H1 (cell line): ENCODE data around the gene NUB1. TPM values are rescaled to one million over a fixed set of nuclear protein-coding genes. Genes with fewer than 3 reads are reported as not detected.
A peak's percentile ranks its signal among the peaks of the same experiment; 100 is the strongest.
"Not testable (repeated sequence)": the region's sequence is repeated elsewhere in the genome, so short reads cannot be mapped to it uniquely, and the experiment has no call there.

ENCODE experiments used
- CTCF ChIA-PET: fragments of 300-600 bp; sonication (Branson Sonifier 250); formaldehyde crosslinking; loops from one replicate; lab custom pipeline; 2021; ENCODE audit not compliant: partially characterized antibody; lab: Charles Lee
- POLR2A ChIA-PET: fragments of 300-600 bp; sonication (Branson Sonifier 250); formaldehyde crosslinking; loops from one replicate; lab custom pipeline; 2021; ENCODE audit warnings: inconsistent platforms; ENCODE audit not compliant: partially characterized antibody; lab: Charles Lee
- DNase-seq, 2 experiments: peaks; one replicate each; pipeline versions ENCODE4 v3.0.0 to v3.0.0-alpha.2; 2010 to 2022; ENCODE audit warnings: low spot score in 2 of 2, low read depth in 1 of 2, mixed read lengths in 1 of 2
- FAIRE-seq: peaks from 2 replicates; lab custom pipeline; 2011; peaks lifted over from hg19 to GRCh38; lab: Jason Lieb, UNC
- H2AFZ ChIP-seq: 2 replicates; pipeline ENCODE4 v1.8.1; 2012; ENCODE audit warnings: low read length, inconsistent platforms
- H2AK5ac ChIP-seq: 2 replicates; pipeline ENCODE4 v1.6.1; 2013; ENCODE audit warnings: low read depth, low read length
- H2BK120ac ChIP-seq: replicated peaks from 2 replicates; pipeline ENCODE3; 2013; ENCODE audit warnings: low read depth, low read length, inconsistent platforms
- H2BK12ac ChIP-seq: 2 replicates; pipeline ENCODE4 v1.6.1; 2013; ENCODE audit warnings: low read depth, low read length
- H2BK15ac ChIP-seq: 2 replicates; pipeline ENCODE4 v1.6.1; 2013; ENCODE audit warnings: low read length
- H2BK20ac ChIP-seq: 2 replicates; pipeline ENCODE4 v1.6.1; 2013; ENCODE audit warnings: low read length
- H2BK5ac ChIP-seq: 2 replicates; pipeline ENCODE4 v1.6.1; 2013; ENCODE audit warnings: low read depth, low read length
- H3K14ac ChIP-seq: 2 replicates; pipeline ENCODE4 v1.6.1; 2013; ENCODE audit warnings: inconsistent platforms; ENCODE audit not compliant: insufficient read length
- H3K18ac ChIP-seq: 2 replicates; pipeline ENCODE4 v1.6.1; 2013; ENCODE audit warnings: low read length; ENCODE audit errors: extremely low read depth
- H3K23ac ChIP-seq: 2 replicates; pipeline ENCODE4 v1.6.1; 2013; ENCODE audit warnings: inconsistent platforms; ENCODE audit not compliant: insufficient read length
- H3K23me2 ChIP-seq: 2 replicates; pipeline ENCODE4 v1.6.1; 2013; ENCODE audit warnings: low read depth, low read length
- H3K27ac ChIP-seq: 2 replicates; pipeline ENCODE4 v1.6.1; 2011; ENCODE audit warnings: low read depth, low read length, inconsistent platforms
- H3K27me3 ChIP-seq, 4 experiments: replicated peaks in 1 of 4; 1 replicate in 1 of 4; 2 replicates in 3 of 4; pipeline versions ENCODE4 v1.6.1 to v1.8.1; 2011 to 2013; ENCODE audit warnings: low read length in 3 of 4, mild to moderate bottlenecking in 3 of 4, inconsistent platforms in 2 of 4, mixed read lengths in 2 of 4, moderate library complexity in 1 of 4; ENCODE audit not compliant: control insufficient read depth in 3 of 4, insufficient read depth in 3 of 4; ENCODE audit errors: extremely low read depth in 1 of 4
- H3K36me3 ChIP-seq, 4 experiments: 2 replicates each; pipeline versions ENCODE4 v1.6.1 to v1.8.1; 2011 to 2013; ENCODE audit warnings: mild to moderate bottlenecking in 4 of 4, low read length in 3 of 4, moderate library complexity in 2 of 4, control low read depth in 1 of 4, inconsistent platforms in 1 of 4; ENCODE audit not compliant: insufficient read depth in 4 of 4, control insufficient read depth in 2 of 4
- H3K4ac ChIP-seq: replicated peaks from 2 replicates; pipeline ENCODE3; 2013; ENCODE audit warnings: low read length, low read depth, mixed read lengths, inconsistent platforms; ENCODE audit not compliant: insufficient read length
- H3K4me1 ChIP-seq, 4 experiments: replicated peaks in 1 of 4; 1 replicate in 1 of 4; 2 replicates in 3 of 4; pipeline versions ENCODE4 v1.6.1 to v1.8.1; 2011 to 2013; ENCODE audit warnings: low read length in 3 of 4, inconsistent platforms in 2 of 4, mixed read lengths in 1 of 4; ENCODE audit not compliant: insufficient read depth in 4 of 4, control insufficient read depth in 3 of 4
- H3K4me2 ChIP-seq, 2 experiments: 2 replicates each; pipeline versions ENCODE4 v1.6.1 to v1.8.1; 2011 to 2013; ENCODE audit warnings: low read depth in 2 of 2, low read length in 2 of 2, control low read depth in 1 of 2, inconsistent platforms in 1 of 2, mild to moderate bottlenecking in 1 of 2; ENCODE audit not compliant: insufficient read depth in 1 of 2
- H3K4me3 ChIP-seq, 4 experiments: fragments of 200-600, 300-600 bp in 1 of 4; sonication (generic), shearing (Covaris generic), sonication (Bioruptor Twin) in 1 of 4; 2 replicates each; pipeline versions ENCODE4 v1.5.1 to v1.8.1; 2011 to 2016; ENCODE audit warnings: low read length in 4 of 4, low read depth in 3 of 4, control low read depth in 2 of 4, inconsistent platforms in 2 of 4, mild to moderate bottlenecking in 2 of 4, mixed read lengths in 1 of 4, moderate library complexity in 1 of 4; ENCODE audit not compliant: insufficient read depth in 2 of 4; ENCODE audit errors: extremely low read depth in 1 of 4
- H3K56ac ChIP-seq: replicated peaks from 2 replicates; pipeline ENCODE3; 2013; ENCODE audit warnings: low read depth, mild to moderate bottlenecking, mixed read lengths, low read length, inconsistent platforms; ENCODE audit not compliant: insufficient read length
- H3K79me1 ChIP-seq: 2 replicates; pipeline ENCODE4 v1.6.1; 2013; ENCODE audit warnings: low read depth, low read length, control low read depth
- H3K79me2 ChIP-seq, 2 experiments: 2 replicates each; pipeline versions ENCODE4 v1.6.1 to v1.8.1; 2012 to 2013; ENCODE audit warnings: low read length in 2 of 2, mild to moderate bottlenecking in 2 of 2, inconsistent platforms in 1 of 2; ENCODE audit not compliant: insufficient read depth in 2 of 2, control insufficient read depth in 1 of 2
- H3K9ac ChIP-seq, 4 experiments: replicated peaks in 1 of 4; 1 replicate in 1 of 4; 2 replicates in 3 of 4; pipeline versions ENCODE4 v1.6.1 to v1.8.1; 2011 to 2013; ENCODE audit warnings: low read depth in 3 of 4, low read length in 3 of 4, control low read depth in 2 of 4, mild to moderate bottlenecking in 2 of 4, moderate library complexity in 2 of 4, inconsistent platforms in 1 of 4; ENCODE audit errors: extremely low read depth in 1 of 4
- H3K9me3 ChIP-seq, 2 experiments: 2 replicates each; pipeline versions ENCODE4 v1.6.1 to v1.8.1; 2012 to 2013; ENCODE audit warnings: mild to moderate bottlenecking in 2 of 2, moderate library complexity in 2 of 2, control low read depth in 1 of 2, inconsistent platforms in 1 of 2, low read depth in 1 of 2, low read length in 1 of 2, mixed read lengths in 1 of 2; ENCODE audit not compliant: insufficient read depth in 2 of 2
- H4K20me1 ChIP-seq, 2 experiments: replicated peaks in 1 of 2; 2 replicates each; pipeline versions ENCODE3 to v1.8.1; 2011 to 2013; ENCODE audit warnings: inconsistent platforms in 2 of 2, low read length in 2 of 2, mild to moderate bottlenecking in 1 of 2; ENCODE audit not compliant: insufficient read depth in 2 of 2, control insufficient read depth in 1 of 2
- H4K5ac ChIP-seq: 2 replicates; pipeline ENCODE4 v1.6.1; 2013; ENCODE audit warnings: low read length, low read depth, mixed read lengths, inconsistent platforms; ENCODE audit not compliant: insufficient read length
- H4K8ac ChIP-seq: 2 replicates; pipeline ENCODE4 v1.8.0; 2013; ENCODE audit warnings: mild to moderate bottlenecking, moderate library complexity, low read length, inconsistent platforms; ENCODE audit not compliant: insufficient read depth; ENCODE audit errors: extremely low read depth
- H4K91ac ChIP-seq: replicated peaks from 2 replicates; pipeline ENCODE3; 2013; ENCODE audit warnings: low read length, mixed read lengths, inconsistent platforms; ENCODE audit not compliant: insufficient read length
- ASH2L ChIP-seq: fragments of 200-600, 300-600 bp; sonication (generic); IDR thresholded peaks from one replicate; pipeline ENCODE4 v1.7.1; 2017; ENCODE audit warnings: low read length
- WGBS, 2 experiments: shearing (Covaris generic) in 1 of 2; methylation state at CpG; one replicate each; pipeline versions ENCODE4 v1.1.6 to v1.1.7; 2013 to 2015; ENCODE audit warnings: low lambda C conversion rate in 2 of 2, mixed read lengths in 2 of 2, inconsistent platforms in 1 of 2, low coverage in 1 of 2, missing lambda C conversion rate in 1 of 2; ENCODE audit not compliant: insufficient replicate concordance in 2 of 2, insufficient coverage in 1 of 2, insufficient read length in 1 of 2; ENCODE audit errors: extremely low coverage in 1 of 2, missing lambda C conversion rate in 1 of 2; 5-methylcytosine and 5-hydroxymethylcytosine counted together
- polyA plus RNA-seq, 7 experiments: library from polyadenylated mRNA; depleted of rRNA in 3 of 7; stranded (reverse) in 5 of 7; unstranded in 2 of 7; fragments of >200 nt in 5 of 7; fragments of 200-250 nt in 2 of 7; gene quantifications; 1 replicate in 5 of 7; 2 replicates in 1 of 7; 4 replicates in 1 of 7; pipeline versions ENCODE4 v1.2.1 to v1.2.3, GENCODE V29; 2011 to 2013; ENCODE audit warnings: missing spikeins in 2 of 7, mixed read lengths in 2 of 7
- total RNA-seq: library from RNA; stranded (reverse); fragmentation: NEBNext Ultra II Directional; extraction: Animal tissue kit (Norgen Biotek cat#: 25700); gene quantifications from 2 replicates; pipeline ENCODE4 v1.2.1, GENCODE V29; 2021

Gene NUB1
- total and polyA plus RNA-seq, 2 of the 8 experiments (the other 6 are each of a cell fraction or from before 2014, with no cell fraction given): 22.1 to 43.5 TPM

GRCh38 chr7:151304251-151304650 is 37.4 kb upstream of the NUB1 start:
- H4K5ac ChIP-seq, H3K14ac ChIP-seq, H3K56ac ChIP-seq, H2BK120ac ChIP-seq, FAIRE-seq, H3K9ac ChIP-seq, H3K23ac ChIP-seq, H3K79me2 ChIP-seq, H2BK20ac ChIP-seq, H4K8ac ChIP-seq, H2AK5ac ChIP-seq, H2BK12ac ChIP-seq, H3K79me1 ChIP-seq, H3K9me3 ChIP-seq, H3K4ac ChIP-seq, H2BK5ac ChIP-seq, H3K36me3 ChIP-seq, H2BK15ac ChIP-seq, H3K18ac ChIP-seq, H4K91ac ChIP-seq, H3K27ac ChIP-seq, H3K4me1 ChIP-seq, H3K23me2 ChIP-seq, H2AFZ ChIP-seq, H4K20me1 ChIP-seq: not testable (repeated sequence)
- Histone ChIP-seq H3K27me3 (peaks cover 0 to 11% (median 2%) of the 10 kb centered on the region in 4 experiments; a peak in 5 of 7 replicates), H3K4me2 (peak overlapping the region; percentile 82 to 87; a peak in 1 of 4 replicates), H3K4me3 (peak overlapping the region in 1 of 4 experiments; percentile 55; a peak in 3 of 8 replicates)
- ChIA-PET CTCF (interaction anchor here (0.6 to 4.7 kb wide), 26 partner anchors 10 to 317 kb away, joined by 3 to 37 read pairs (median 4); no protein-coding TSS in a partner anchor), POLR2A (interaction anchor here (1.3 to 1.8 kb wide), 3 partner anchors 37 to 58 kb away, joined by 3 to 6 read pairs (median 6); partner anchors contain the start of gene NUB1)
- DNase-seq: peak in 1 of 2 experiments; percentile 47
- peak; percentile 3 for TF ChIP-seq ASH2L
- 79% methylated on average over 16 of the region's 19 CpGs; no CpG with 5 or more reads in 1 of the 2 experiments for WGBS, 2 experiments
